Left colon (tissue), 2 donors: ENCODE results near the gene PSMD12. TPM values are rescaled to one million over a fixed set of nuclear protein-coding genes. Genes with fewer than 3 reads are reported as not detected.

Experiments
- total RNA-seq, 2 donors: library from RNA; stranded (reverse); fragmentation: NEBNext Ultra II Directional; extraction: Animal tissue kit (Norgen Biotek cat#: 25700); gene quantifications; one replicate each; pipeline ENCODE4 v1.2.1, GENCODE V29; 2021
- donor health status: DM: no; HTN: no; CAD: no.
- donor health status: DM: yes; HTN: yes; CAD: no.

The PSMD12 gene
- total RNA-seq, 2 donors from 2014 or later = 36.9 to 40.2 TPM

Other genes with a start within 250 kb of the PSMD12 start
- gene HELZ, start 121.4 kb downstream of the PSMD12 start, total RNA-seq = 10 to 100 TPM; 43.7 to 51.5 TPM
- 10 to 100 TPM; 13.7 to 15.6 TPM for gene PITPNC1, start 10.7 kb upstream of the PSMD12 start, total RNA-seq